NCI-H345 (cell line): ENCODE results near the gene ADIRF.
"Not testable (repeated sequence)": the region's sequence is repeated elsewhere in the genome, so short reads cannot be mapped to it uniquely, and the experiment has no call there.

Experiments used
- DNase-seq: peaks from one replicate; lab custom pipeline; 2025; lab: John Stamatoyannopoulos, UW

ADIRF gene

GRCh38 chr10:86960863-86961434 is 7.3 kb upstream of the ADIRF start:
- DNase-seq = no peak

DNA sequence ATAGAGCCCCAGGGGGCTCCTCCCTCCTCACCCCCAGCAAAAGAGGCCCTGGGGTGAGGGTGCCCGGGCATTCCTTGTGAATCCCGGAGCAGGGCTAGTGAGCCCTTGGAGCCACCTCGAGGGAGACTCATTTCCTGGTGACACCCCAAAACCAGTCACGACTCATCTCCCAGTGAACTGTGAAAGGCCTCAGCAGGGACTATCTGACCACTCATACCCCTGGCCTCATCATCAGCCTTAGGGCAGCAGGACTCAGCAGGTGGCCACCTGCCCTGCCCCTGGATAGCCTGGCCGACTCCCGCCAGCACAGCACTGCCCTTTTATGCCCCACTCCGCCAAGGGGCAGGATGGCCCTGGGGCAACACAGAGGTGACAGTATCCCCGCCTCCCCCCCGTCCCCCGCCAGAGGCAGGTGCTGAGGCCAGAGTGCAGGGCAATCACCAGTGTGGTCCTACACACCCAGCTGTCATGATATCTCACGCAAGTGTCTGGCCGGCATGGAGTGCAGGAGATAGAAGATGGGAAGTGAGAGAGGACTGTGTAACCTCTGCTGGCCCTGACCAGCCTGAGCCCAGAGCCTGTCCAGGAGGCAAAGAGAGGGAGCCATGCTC is 6.7 kb upstream of the ADIRF start:
- no peak for DNase-seq

GRCh38 chr10:86962136-86962980 is 5.9 kb upstream of the ADIRF start:
- no peak for DNase-seq

- no peak for DNase-seq
Observed at GRCh38 chr10:86962981-86963310, 5.3 kb upstream of the ADIRF start.

DNA sequence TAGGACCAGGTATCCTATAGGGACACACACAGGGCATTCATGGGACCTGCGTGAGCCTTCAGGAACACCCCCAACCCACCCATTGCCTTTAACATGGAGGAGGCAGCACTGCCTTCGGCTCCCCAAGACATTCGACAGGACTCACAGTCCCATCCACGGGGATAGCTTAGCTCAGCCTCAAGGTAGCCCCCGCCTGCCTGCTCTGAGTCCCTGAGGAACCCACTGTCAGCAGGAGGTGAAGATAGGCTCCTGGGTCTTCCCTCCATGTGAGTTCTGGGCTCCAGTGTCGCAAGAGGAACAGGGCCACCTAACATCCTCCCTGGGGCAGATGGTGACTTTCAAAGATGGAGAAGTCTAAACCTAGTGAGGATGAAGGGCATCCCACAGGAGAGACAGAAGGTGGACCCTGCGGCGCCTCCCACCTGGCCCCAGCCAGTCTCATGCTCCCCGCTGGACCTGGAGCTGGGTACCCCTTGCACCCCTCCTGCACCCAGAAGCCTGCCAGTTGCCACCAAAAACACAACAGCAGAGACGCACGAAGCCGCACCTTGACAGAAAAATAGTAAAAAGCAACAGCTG is 4.9 kb upstream of the ADIRF start:
- DNase-seq = no peak

DNA sequence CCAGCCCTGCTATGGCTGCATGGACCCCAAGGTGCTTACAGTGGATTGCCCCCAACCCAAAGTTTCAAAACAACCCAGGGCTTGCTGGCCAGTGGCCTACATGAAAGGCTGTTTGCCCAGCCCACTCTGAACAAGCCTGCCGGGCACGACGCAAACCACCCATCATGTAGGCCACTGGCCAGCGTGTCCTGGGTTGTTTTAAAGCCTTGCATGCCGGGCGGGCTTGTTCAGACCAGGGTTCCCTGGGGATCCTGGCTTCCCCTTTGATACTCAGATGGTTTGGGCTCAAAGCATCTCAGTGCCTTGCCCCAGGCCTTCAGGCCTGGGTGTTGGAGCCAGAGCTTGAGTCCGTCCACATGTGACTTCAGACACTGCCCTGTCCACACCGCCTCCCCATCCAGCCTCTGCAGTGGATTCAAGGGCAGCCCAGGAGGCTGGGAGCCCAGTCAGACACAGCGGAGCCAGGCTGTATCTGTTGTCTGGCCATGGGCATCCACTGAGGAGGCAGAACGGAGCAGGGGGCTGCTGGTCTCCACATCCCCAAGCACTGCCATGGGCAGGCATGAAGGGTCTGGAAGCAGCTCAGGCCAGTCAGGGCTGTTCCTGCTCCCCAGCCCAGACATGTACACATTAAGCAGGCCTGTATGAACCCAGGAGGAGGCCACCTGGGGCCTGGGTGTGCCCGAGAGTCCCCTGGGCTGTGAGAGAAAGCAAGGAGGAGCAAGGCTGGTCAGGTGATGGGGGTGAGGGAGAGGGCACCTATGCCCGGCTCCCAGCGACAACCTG is 4.0 kb upstream of the ADIRF start:
- DNase-seq = no peak

- DNase-seq = no peak
Observed at GRCh38 chr10:86964847-86965190, 3.5 kb upstream of the ADIRF start.

- no peak for DNase-seq
Observed at GRCh38 chr10:86965986-86966654, 2.2 kb upstream of the ADIRF start.

- no peak for DNase-seq
Observed at GRCh38 chr10:86967481-86967941, 771 bp upstream of the ADIRF start.

DNA sequence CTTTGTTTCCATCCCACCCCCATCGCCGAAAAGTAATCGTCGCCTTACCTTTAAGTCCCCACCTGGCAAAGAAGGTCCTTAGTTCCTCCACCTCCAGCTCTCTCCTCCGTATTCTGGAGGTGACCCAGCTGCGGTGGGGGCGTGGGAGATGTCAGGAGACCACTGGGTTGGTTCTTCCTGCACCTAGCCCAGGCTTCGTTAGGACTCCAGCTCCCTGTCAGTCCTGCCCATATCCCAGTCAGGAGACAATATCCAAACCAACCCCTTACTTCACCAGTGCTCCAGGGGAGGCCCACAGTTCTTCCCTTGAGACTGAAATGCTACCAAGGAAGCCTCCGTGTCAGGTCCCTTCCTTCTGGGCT is 693 bp downstream of the ADIRF start:
- no peak for DNase-seq

- DNase-seq = no peak
Observed at GRCh38 chr10:86969421-86970041, 1.2 kb downstream of the ADIRF start.

DNA sequence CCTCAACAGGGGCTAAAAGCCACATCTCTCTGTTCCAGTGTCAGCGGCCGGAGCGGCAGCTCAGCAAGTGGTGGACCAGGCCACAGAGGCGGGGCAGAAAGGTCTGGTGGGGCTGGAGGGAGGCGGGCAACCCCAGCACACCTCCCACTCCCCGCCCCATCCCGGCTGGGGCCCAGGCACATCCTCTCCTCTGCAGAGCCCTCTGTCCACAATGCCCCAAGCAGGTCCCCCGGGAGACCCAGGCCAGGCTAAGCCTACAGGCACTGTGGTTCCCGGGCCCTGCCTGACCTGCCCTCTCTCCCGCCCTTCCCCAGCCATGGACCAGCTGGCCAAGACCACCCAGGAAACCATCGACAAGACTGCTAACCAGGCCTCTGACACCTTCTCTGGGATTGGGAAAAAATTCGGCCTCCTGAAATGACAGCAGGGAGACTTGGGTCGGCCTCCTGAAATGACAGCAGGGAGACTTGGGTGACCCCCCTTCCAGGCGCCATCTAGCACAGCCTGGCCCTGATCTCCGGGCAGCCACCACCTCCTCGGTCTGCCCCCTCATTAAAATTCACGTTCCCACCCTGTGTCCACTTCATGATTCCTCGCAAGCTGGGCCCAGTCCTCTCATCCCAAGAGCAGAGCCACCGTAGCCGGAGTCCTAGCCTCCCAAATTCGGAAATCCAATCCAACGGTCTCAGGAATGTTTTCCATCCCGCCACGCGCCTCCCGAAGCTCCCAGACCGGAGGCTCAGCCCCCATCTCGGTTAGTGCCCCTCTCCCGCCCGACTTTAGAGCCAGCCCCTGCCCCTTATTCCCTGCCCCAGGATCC is 2.1 kb downstream of the ADIRF start:
- DNase-seq = no peak

DNA sequence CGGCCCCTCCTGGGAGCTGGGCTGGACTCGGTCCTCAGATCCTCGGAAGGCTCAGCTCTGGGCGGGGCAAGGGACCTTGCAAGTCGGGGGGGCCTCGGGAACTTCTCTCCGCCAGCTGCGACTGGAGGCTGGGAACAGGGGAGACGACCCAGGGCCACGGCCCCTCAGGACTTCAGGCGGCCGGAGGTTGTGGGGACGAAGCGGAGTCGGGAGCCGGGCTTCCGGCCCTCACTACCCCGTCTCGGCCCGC is 2.6 kb downstream of the ADIRF start:
- DNase-seq = no peak

DNA sequence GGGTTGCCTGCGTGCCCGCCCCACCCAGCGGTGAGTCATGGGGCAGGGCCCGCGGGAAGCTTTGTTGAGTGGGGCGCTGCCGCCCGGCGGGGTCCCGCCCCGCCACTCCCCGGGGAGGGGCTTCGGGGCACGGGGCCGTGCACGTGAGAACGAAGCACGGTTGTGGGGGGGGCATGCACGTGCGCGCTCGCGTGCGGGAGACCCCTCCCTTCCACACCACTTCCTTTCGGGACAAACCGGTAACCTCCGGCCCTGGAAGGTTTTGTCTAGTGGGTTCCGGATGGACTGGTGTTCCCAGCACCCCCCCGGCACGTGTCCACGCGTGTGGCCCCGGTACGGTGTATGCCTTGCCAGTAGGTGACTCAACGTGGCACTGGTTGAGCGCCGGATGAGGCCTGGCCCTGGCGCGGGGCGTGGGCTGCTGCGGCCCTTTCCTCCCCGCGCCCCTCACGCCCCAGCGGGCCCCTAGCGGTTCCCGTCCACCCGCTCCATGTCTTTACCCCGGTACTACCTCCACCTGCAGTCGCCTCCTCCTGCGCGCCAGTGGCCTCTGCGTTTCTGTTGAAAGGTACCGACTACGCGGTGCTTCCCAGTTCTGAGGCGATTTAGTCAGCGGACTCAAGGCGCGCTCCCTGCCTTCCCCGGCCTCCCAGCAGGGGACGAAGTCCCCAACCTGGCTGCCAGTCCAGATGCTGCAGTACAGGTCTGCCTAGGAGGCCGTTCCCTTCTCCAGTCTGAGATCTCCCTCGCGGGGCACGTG is 3.1 kb downstream of the ADIRF start:
- DNase-seq = no peak

GRCh38 chr10:86972613-86973380 is 4.5 kb downstream of the ADIRF start:
- DNase-seq = no peak

DNA sequence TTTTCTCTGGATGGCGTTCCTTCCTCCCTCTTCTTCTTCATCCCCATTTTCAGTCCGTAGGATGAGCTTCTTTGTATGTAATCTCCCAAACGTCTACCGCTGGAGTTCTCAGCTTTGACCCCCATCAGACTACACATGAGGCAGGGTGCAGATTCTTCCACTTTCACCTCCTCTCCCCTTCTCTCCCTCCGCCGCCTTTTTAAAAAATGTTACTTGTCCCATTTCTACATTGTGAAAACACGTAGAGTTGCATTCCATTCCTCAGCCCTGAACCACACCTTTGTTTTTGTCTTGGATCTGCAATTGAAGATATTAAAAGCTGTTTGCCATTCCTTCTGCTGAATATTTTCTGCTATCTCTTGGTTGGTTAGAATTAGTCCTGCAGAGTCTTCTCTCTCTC is 6.2 kb downstream of the ADIRF start:
- no peak for DNase-seq

- DNase-seq = no peak
Observed at GRCh38 chr10:86976362-86977056, 8.2 kb downstream of the ADIRF start.

DNA sequence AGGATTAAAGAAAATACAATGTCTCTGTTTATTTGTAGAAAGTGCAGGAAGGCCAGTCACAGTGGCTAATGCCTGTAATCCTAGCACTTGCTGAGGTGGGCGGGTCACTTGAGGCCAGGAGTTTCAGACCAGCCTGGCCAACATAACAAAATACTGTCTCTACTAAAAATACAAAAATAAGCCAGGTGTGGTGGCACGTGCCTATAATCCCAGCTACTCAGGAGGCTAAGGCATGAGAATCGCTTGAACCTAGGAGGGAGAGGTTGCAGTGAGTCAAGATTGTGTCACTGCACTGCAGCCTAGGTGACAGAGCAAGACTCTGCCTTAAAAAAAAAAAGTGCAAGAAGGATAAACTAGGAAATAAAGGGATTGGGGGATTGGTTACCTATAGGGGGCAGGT is 10.2 kb downstream of the ADIRF start:
- DNase-seq = not testable (repeated sequence)
